K562 (cell line): ENCODE data around the gene SMYD1. TPM values are rescaled to one million over a fixed set of nuclear protein-coding genes. Genes with fewer than 3 reads are reported as not detected.

ENCODE experiments used
- ATAC-seq: fragments of 200-7000 bp; cut with Tn5 transposase; 3 replicates; pipeline ENCODE4 v1.9.1; 2020; ENCODE audit warnings: moderate library complexity
- BruUV-seq: library from RNA; stranded (reverse); fragments of 400-500 nt; replicated peaks from 2 replicates; lab custom pipeline; 2021; lab: Mats Ljungman, UMichigan
- CTCF ChIA-PET: fragments of 300-600 bp; formaldehyde crosslinking; extraction: SDS; loops from one replicate; lab custom pipeline; 2021; ENCODE audit warnings: low intra/inter-chr PET ratio; lab: Yijun Ruan, JAX
- POLR2A ChIA-PET: fragments of 300-600, 350-650 bp; sonication (Branson Sonifier 250); formaldehyde crosslinking; extraction: SDS; loops from one replicate; lab custom pipeline; 2021; ENCODE audit warnings: antibody characterized with exemption, inconsistent platforms; lab: Yijun Ruan, JAX
- DNase-seq, 4 experiments: peaks; one replicate each; pipeline versions ENCODE4 v3.0.0 to v3.0.0-alpha.2; 2011 to 2018; ENCODE audit warnings: low spot score in 3 of 4, mixed read lengths in 3 of 4; ENCODE audit errors: extremely low read depth in 1 of 4
- FAIRE-seq: peaks from 2 replicates; lab custom pipeline; 2011; peaks lifted over from hg19 to GRCh38; lab: Jason Lieb, UNC
- H2AFZ ChIP-seq: 2 replicates; pipeline ENCODE4 v1.6.0; 2011; ENCODE audit warnings: low read depth, low read length, control low read depth, inconsistent platforms
- H3K27ac ChIP-seq: fragments of 200-600 bp; 3 replicates; pipeline ENCODE4 v1.8.0; 2011; ENCODE audit warnings: low read depth, mild to moderate bottlenecking, control low read depth, inconsistent platforms, low read length, moderate library complexity, mixed read lengths; ENCODE audit errors: extremely low read depth
- H3K27me3 ChIP-seq, 2 experiments: fragments of 300-600 bp in 1 of 2; 2 replicates in 1 of 2; 3 replicates in 1 of 2; pipeline versions ENCODE4 v1.6.0 to v1.8.0; 2011; ENCODE audit warnings: inconsistent platforms in 2 of 2, low read length in 2 of 2, mild to moderate bottlenecking in 1 of 2, mixed read lengths in 1 of 2, moderate library complexity in 1 of 2; ENCODE audit not compliant: control insufficient read depth in 2 of 2, insufficient read depth in 2 of 2
- H3K36me3 ChIP-seq: fragments of 300-600 bp; 3 replicates; pipeline ENCODE4 v1.8.0; 2011; ENCODE audit warnings: mild to moderate bottlenecking, low read length, inconsistent platforms; ENCODE audit not compliant: control insufficient read depth, insufficient read depth
- H3K4me1 ChIP-seq, 2 experiments: fragments of 200-600 bp in 1 of 2; replicated peaks in 1 of 2; 2 replicates in 1 of 2; 3 replicates in 1 of 2; pipeline versions ENCODE4 v1.5.1 to v1.8.0; 2011; ENCODE audit warnings: inconsistent platforms in 2 of 2, low read length in 2 of 2, mild to moderate bottlenecking in 1 of 2, mixed read lengths in 1 of 2, moderate library complexity in 1 of 2; ENCODE audit not compliant: control insufficient read depth in 2 of 2, insufficient read depth in 2 of 2
- H3K4me2 ChIP-seq: 2 replicates; pipeline ENCODE4 v1.6.1; 2011; ENCODE audit warnings: low read length, control low read depth, inconsistent platforms, mixed read lengths; ENCODE audit not compliant: insufficient read depth
- H3K4me3 ChIP-seq: fragments of 200-600 bp; sonication (generic), shearing (Covaris generic); 2 replicates; pipeline ENCODE4 v1.5.1; 2016; ENCODE audit warnings: control low read depth, inconsistent platforms
- H3K79me2 ChIP-seq: fragments of 200-600 bp; 3 replicates; pipeline ENCODE4 v1.8.0; 2011; ENCODE audit warnings: low read length, inconsistent platforms; ENCODE audit not compliant: control insufficient read depth, insufficient read depth
- H3K9ac ChIP-seq, 2 experiments: 2 replicates each; pipeline versions ENCODE4 v1.6.0 to v1.6.1; 2011; ENCODE audit warnings: low read depth in 2 of 2, low read length in 2 of 2, control low read depth in 1 of 2, inconsistent platforms in 1 of 2, mild to moderate bottlenecking in 1 of 2, mixed read lengths in 1 of 2; ENCODE audit not compliant: insufficient read depth in 1 of 2
- H3K9me1 ChIP-seq: one replicate; pipeline ENCODE4 v1.6.0; 2011; ENCODE audit warnings: inconsistent platforms, mild to moderate bottlenecking, low read length, moderate library complexity; ENCODE audit not compliant: control insufficient read depth, insufficient read depth
- H3K9me3 ChIP-seq: replicated peaks from 2 replicates; pipeline ENCODE4 v1.5.1; 2011; ENCODE audit warnings: low read depth, low read length, inconsistent platforms; ENCODE audit not compliant: control insufficient read depth, insufficient read depth
- H4K20me1 ChIP-seq: replicated peaks from 2 replicates; pipeline ENCODE4 v1.6.1; 2011; ENCODE audit warnings: low read length, inconsistent platforms, mixed read lengths; ENCODE audit not compliant: control insufficient read depth, insufficient read depth
- ARNT ChIP-seq, 2 experiments: fragments of 450-650 bp; IDR thresholded peaks; 2 replicates each; pipeline ENCODE4 v1.6.1; 2016; ENCODE audit warnings: mild to moderate bottlenecking in 1 of 2
- CHAMP1 ChIP-seq: fragments of 450-650 bp; IDR thresholded peaks from 2 replicates; pipeline ENCODE4 v1.6.1; 2016; ENCODE audit warnings: mild to moderate bottlenecking
- CREB3 ChIP-seq: fragments of 450-650 bp; conservative IDR thresholded peaks from 2 replicates; pipeline ENCODE4 v1.6.1; 2016; ENCODE audit warnings: missing genetic modification characterization, low read depth, mild to moderate bottlenecking, missing compliant biosample characterization, moderate library complexity
- CXXC5 ChIP-seq: fragments of 250-450 bp; sonication (Bioruptor Pico); IDR thresholded peaks from 2 replicates; pipeline ENCODE4 v1.8.0; 2022; ENCODE audit warnings: inconsistent platforms, mild to moderate bottlenecking, moderate library complexity
- DIDO1 ChIP-seq: fragments of 450-650 bp; IDR thresholded peaks from 2 replicates; pipeline ENCODE4 v1.6.1; 2016; ENCODE audit warnings: low read depth, missing biosample characterization, missing genetic modification characterization
- NR1H2 ChIP-seq: sonication (generic); formaldehyde crosslinking; IDR thresholded peaks from 2 replicates; pipeline ENCODE4 v1.4.0; 2020; ENCODE audit warnings: mild to moderate bottlenecking, missing genetic modification reagents
- SMARCC2 ChIP-seq: fragments of 450-650 bp; IDR thresholded peaks from 2 replicates; pipeline ENCODE4 v1.6.1; 2017; ENCODE audit warnings: antibody characterized with exemption, moderate library complexity, mild to moderate bottlenecking, low read depth
- ZNF24 ChIP-seq: fragments of 450-650 bp; IDR thresholded peaks from 2 replicates; pipeline ENCODE4 v1.6.1; 2016
- WGBS: fragments of 100-300 bp; shearing (Covaris generic); methylation state at CpG from one replicate; pipeline ENCODE4 v1.1.6; 2016; ENCODE audit warnings: low coverage, mixed read lengths; ENCODE audit not compliant: insufficient coverage; ENCODE audit errors: missing lambda C conversion rate; 5-methylcytosine and 5-hydroxymethylcytosine counted together
- in situ Hi-C: fragments of 300-500 bp; cut with MboI; formaldehyde crosslinking; loops from 4 replicates; pipeline ENCODE4 v1.15.0; 2018; ENCODE audit warnings: inconsistent platforms, mixed read lengths
- intact Hi-C: fragments of 100-400 bp; cut with micrococcal nuclease; formaldehyde crosslinking; loops from 2 replicates; pipeline ENCODE4 v1.14.2; 2022
- polyA plus RNA-seq, 8 experiments: library from polyadenylated mRNA; depleted of rRNA in 4 of 8; stranded (reverse) in 5 of 8; unstranded in 3 of 8; fragments of >200 nt; fragmentation: Nextera tagmentation in 2 of 8; fragmentation: Illumina TruSeq in 1 of 8; extraction: Ambion mirVana in 2 of 8; extraction: Trizol in 1 of 8; gene quantifications; 2 replicates each; pipeline versions ENCODE4 v1.2.1 to v1.2.3, GENCODE V29; 2011 to 2014; ENCODE audit warnings: inconsistent platforms in 1 of 8, missing spikeins in 1 of 8
- total RNA-seq, 7 experiments: library from RNA; depleted of rRNA in 6 of 7; stranded (reverse); fragments of >200 nt in 6 of 7; fragmentation: Illumina TruSeq in 2 of 7; extraction: Trizol in 2 of 7; gene quantifications; 2 replicates each; pipeline versions ENCODE4 v1.2.1 to v1.2.3, GENCODE V29; 2011 to 2021; ENCODE audit warnings: low replicate concordance in 1 of 7

The SMYD1 gene
- total and polyA plus RNA-seq, 9 of the 15 experiments (the other 6 are each of a cell fraction or from before 2014, with no cell fraction given) = not detected

- peaks cover 26 to 31% of the 10 kb centered on the region in 2 experiments for H3K27me3 ChIP-seq
- H2AFZ ChIP-seq = no peak overlapping the region
- H3K79me2 ChIP-seq = no peaks in the 10 kb centered on the region
- no peak overlapping the region for H3K4me3 ChIP-seq
- H3K9ac ChIP-seq = no peak overlapping the region
- no peaks in the 10 kb centered on the region for H4K20me1 ChIP-seq
- FAIRE-seq (no peak), ATAC-seq (no peak), DNase-seq (no peak)
- no peak overlapping the region for H3K4me2 ChIP-seq
- H3K9me3 ChIP-seq = no peaks in the 10 kb centered on the region; the same call in 1 of the 2 replicates
- 0% methylated on average over 2 of the region's 2 CpGs for WGBS
- no peaks in the 10 kb centered on the region for H3K9me1 ChIP-seq
- CTCF ChIA-PET = no interaction called here
- H3K27ac ChIP-seq = no peak overlapping the region
- POLR2A ChIA-PET = interaction anchor here (0.9 kb wide), 1 partner anchor 10 kb away, joined by 3 read pairs; no protein-coding TSS in a partner anchor
- intact Hi-C loops = no loop called here
- no TSS peak for BruUV-seq
- TF ChIP-seq DIDO1 (no peak), CXXC5 (CRISPR knock-in tag) (no peak), NR1H2 (CRISPR knock-in tag) (no peak), SMARCC2 (no peak), ZNF24 (peak; percentile 82)
- H3K4me1 ChIP-seq = no peaks in the 10 kb centered on the region; a peak in 2 of 5 replicates
- no peaks in the 10 kb centered on the region for H3K36me3 ChIP-seq
- in situ Hi-C loops = no loop called here
Measured at GRCh38 chr2:88113069-88113468, 45.4 kb downstream of the SMYD1 start.

- Histone ChIP-seq H3K9me3 (no peaks in the 10 kb centered on the region), H3K27me3 (peaks cover 31 to 40% of the 10 kb centered on the region in 2 experiments), H3K36me3 (no peaks in the 10 kb centered on the region), H2AFZ (no peak overlapping the region), H3K79me2 (no peaks in the 10 kb centered on the region), H3K4me2 (no peak overlapping the region), H3K9ac (no peak overlapping the region), H3K27ac (no peak overlapping the region), H3K4me1 (no peaks in the 10 kb centered on the region; a peak in 2 of 5 replicates), H3K4me3 (no peak overlapping the region), H3K9me1 (no peaks in the 10 kb centered on the region), H4K20me1 (no peaks in the 10 kb centered on the region)
- TF ChIP-seq CREB3 (no peak), ARNT (IDR thresholded peaks at IDR 0.05) (no peak), CHAMP1 (no peak)
- no peak for DNase-seq
- CTCF ChIA-PET = no interaction called here
- no peak for FAIRE-seq
- in situ Hi-C loops (no loop called here), intact Hi-C loops (no loop called here)
- WGBS = 1% methylated on average over 5 of the region's 5 CpGs
- no TSS peak for BruUV-seq
- ATAC-seq = no peak
- POLR2A ChIA-PET = no interaction called here
Measured at GRCh38 chr2:88114889-88115288, 47.3 kb downstream of the SMYD1 start.
